ENCODE results near the gene TMIGD3.

DNA sequence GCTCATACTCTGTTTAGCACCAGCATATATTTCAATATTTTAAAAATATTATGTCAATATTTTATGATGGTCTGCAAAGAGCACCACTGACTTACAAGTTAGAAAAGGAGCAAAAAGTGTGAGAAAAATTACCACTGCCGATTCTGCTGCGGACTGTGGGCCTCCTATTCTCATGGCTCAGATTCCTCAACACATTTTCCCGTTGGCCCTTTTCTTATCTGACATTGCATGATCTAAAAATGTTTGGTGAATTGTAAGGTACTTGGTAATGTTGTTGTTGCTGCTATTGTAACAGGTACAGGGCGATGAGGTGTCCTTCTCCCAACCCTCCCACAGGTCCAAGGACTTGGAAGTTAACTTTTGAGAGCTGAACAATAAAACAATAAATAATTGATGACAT is 28.9 kb downstream of the TMIGD3 start:
- TF ChIP-seq SUZ12 (IDR thresholded peaks at IDR 0.05; ENCODE audit: extremely low read depth, insufficient read depth, insufficient read length) = no peak
- TF ChIP-seq YY1 (IDR thresholded peaks at IDR 0.05; ENCODE audit: insufficient read depth, insufficient read length) = no peak

All from NT2/D1 (cell line).